Measurements from ENCODE around the gene SHC2.

SHC2 gene

GRCh38 chr19:408902-409515 is 51.8 kb downstream of the SHC2 start, which contains the start of gene C2CD4C (continued):
- TF ChIP-seq REST (tag by site-specific recombination; IDR thresholded peaks at IDR 0.05) = no peak
- TF ChIP-seq SP2 (tag by site-specific recombination; IDR thresholded peaks at IDR 0.05) = peak; percentile 35
- TF ChIP-seq ZNF223 (tag by site-specific recombination; IDR thresholded peaks at IDR 0.05) = no peak
- peak; percentile 52 for TF ChIP-seq ZBTB21 (tag by site-specific recombination; IDR thresholded peaks at IDR 0.05)
- TF ChIP-seq ZFP37 (tag by site-specific recombination; IDR thresholded peaks at IDR 0.05) = no peak
- TF ChIP-seq ZBTB26 (tag by site-specific recombination; optimal IDR thresholded peaks at IDR 0.05) = peak; percentile 43
- TF ChIP-seq ZNF19 (tag by site-specific recombination; IDR thresholded peaks at IDR 0.05; ENCODE audit: low read depth) = no peak
- no peak for TF ChIP-seq ZNF580 (tag by site-specific recombination; IDR thresholded peaks at IDR 0.05)
- TF ChIP-seq ZNF645 (tag by site-specific recombination; IDR thresholded peaks at IDR 0.05) = no peak
- TF ChIP-seq ATF2 (tag by site-specific recombination; IDR thresholded peaks at IDR 0.05; ENCODE audit: low read depth) = no peak
- no peak for TF ChIP-seq ZBTB17 (tag by site-specific recombination; IDR thresholded peaks at IDR 0.05)
- peak; percentile 5; the same call in 1 of the 2 replicates for TF ChIP-seq ZNF398 (tag by site-specific recombination; IDR thresholded peaks at IDR 0.05)
- no peak for TF ChIP-seq ZNF280C (tag by site-specific recombination; IDR thresholded peaks at IDR 0.05)
- TF ChIP-seq YY2 (tag by site-specific recombination; IDR thresholded peaks at IDR 0.05) = no peak
- peak; percentile 70; the same call in 1 of the 2 replicates for TF ChIP-seq EGR2 (tag by site-specific recombination; IDR thresholded peaks at IDR 0.05; ENCODE audit: low read depth)
- TF ChIP-seq ZNF768 (tag by site-specific recombination; IDR thresholded peaks at IDR 0.05) = no peak
- no peak for TF ChIP-seq ZNF791 (tag by site-specific recombination; IDR thresholded peaks at IDR 0.05)
- no peak for TF ChIP-seq ZBTB48 (tag by site-specific recombination; IDR thresholded peaks at IDR 0.05)
- no peak for TF ChIP-seq ZNF830 (tag by site-specific recombination; IDR thresholded peaks at IDR 0.05; ENCODE audit: low read depth)
- TF ChIP-seq ZBTB11 (tag by site-specific recombination; conservative IDR thresholded peaks at IDR 0.05; ENCODE audit: low read depth) = no peak
- peak; percentile 26; the same call in 1 of the 2 replicates for TF ChIP-seq KLF10 (tag by site-specific recombination; IDR thresholded peaks at IDR 0.05)
- TF ChIP-seq ZNF221 (tag by site-specific recombination; IDR thresholded peaks at IDR 0.05; ENCODE audit: borderline replicate concordance) = no peak
- TF ChIP-seq ZSCAN16 (tag by site-specific recombination; IDR thresholded peaks at IDR 0.05) = no peak
- TF ChIP-seq SETDB1 (IDR thresholded peaks at IDR 0.05; ENCODE audit: insufficient read length, low read length) = no peak

All from HEK293 (cell line).